Uterus (tissue), 4 donors: Measurements from ENCODE around the gene LIMCH1. TPM values are rescaled to one million over a fixed set of nuclear protein-coding genes. Genes with fewer than 3 reads are reported as not detected.

Source experiments
- DNase-seq, 2 donors: peaks; one replicate each; pipeline ENCODE4 v3.0.0-alpha.2; 2019 to 2020
- H3K27ac ChIP-seq, 2 donors: fragments of 200-600 bp; sonication (generic); 1 replicate in 1 of 2; 2 replicates in 1 of 2; pipeline ENCODE4 v1.5.1; 2016 to 2018
- H3K27me3 ChIP-seq, 2 donors: fragments of 200-600 bp; sonication (generic); one replicate each; pipeline ENCODE4 v1.5.1; 2018 to 2019; ENCODE audit warnings: control low read depth in 1 of 2
- H3K36me3 ChIP-seq, 2 donors: fragments of 200-600 bp; sonication (generic); one replicate each; pipeline ENCODE4 v1.5.1; 2019; ENCODE audit warnings: control low read depth in 1 of 2
- H3K4me1 ChIP-seq, 2 donors: fragments of 200-600 bp; sonication (generic); one replicate each; pipeline ENCODE4 v1.5.1; 2018 to 2019; ENCODE audit warnings: control low read depth in 1 of 2
- H3K4me3 ChIP-seq, 2 donors: fragments of 200-600 bp; sonication (generic); 1 replicate in 1 of 2; 2 replicates in 1 of 2; pipeline ENCODE4 v1.5.1; 2018 to 2019; ENCODE audit warnings: mild to moderate bottlenecking in 1 of 2
- H3K9me3 ChIP-seq, 2 donors: fragments of 200-600 bp; sonication (generic); one replicate each; pipeline ENCODE4 v1.5.1; 2019; ENCODE audit warnings: control low read depth in 1 of 2
- CTCF ChIP-seq, 4 experiments: fragments of 200-600 bp in 2 of 4; fragments of 450-650 bp in 2 of 4; sonication (generic) in 2 of 4; IDR thresholded peaks; one replicate each; pipeline ENCODE4 v1.5.1; 2016 to 2019; ENCODE audit warnings: antibody characterized with exemption in 4 of 4, mild to moderate bottlenecking in 2 of 4, moderate library complexity in 1 of 4
- POLR2A ChIP-seq, 2 donors: fragments of 450-650 bp; IDR thresholded peaks; one replicate each; pipeline ENCODE4 v1.6.1; 2016; ENCODE audit warnings: antibody characterized with exemption in 2 of 2, mild to moderate bottlenecking in 1 of 2, moderate library complexity in 1 of 2
- intact Hi-C: fragments of 100-400 bp; cut with DNase I; formaldehyde crosslinking; loops from one replicate; pipeline ENCODE4 v1.15.1; 2023; ENCODE audit warnings: low total_unique reads
- total RNA-seq, 4 donors: library from RNA; depleted of rRNA in 3 of 4; stranded (reverse); fragments of >200 nt in 3 of 4; gene quantifications; one replicate each; pipeline versions ENCODE4 v1.1.0 to v1.2.4, GENCODE V29; 2014 to 2023
- donor health status: DM: yes; HTN: yes; CAD: no.

Gene LIMCH1
- total RNA-seq, 4 donors from 2014 or later: 12.9 to 49.5 (median 28.2) TPM

DNA sequence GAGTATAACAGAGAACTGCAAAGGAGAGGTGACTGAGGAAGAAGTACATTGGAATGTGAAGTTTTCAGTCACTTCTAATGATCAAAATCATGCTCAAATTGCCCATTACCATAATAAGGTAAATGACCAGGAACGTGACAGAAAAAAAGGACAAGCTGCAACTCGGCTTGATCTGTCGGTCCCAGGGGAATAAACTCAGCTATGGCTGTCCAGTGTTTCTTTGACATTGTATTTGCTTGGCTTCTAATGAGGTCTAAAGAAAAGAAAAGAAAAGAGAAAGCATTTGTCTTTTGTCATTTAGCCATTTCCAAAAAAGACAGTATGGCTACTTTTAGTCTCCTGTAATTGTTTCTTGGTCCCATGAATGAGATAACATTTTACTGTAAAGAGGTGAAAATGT, 185.3 kb downstream of the LIMCH1 start:
- Histone ChIP-seq H3K27me3 (no peaks in the 10 kb centered on the region), H3K27ac (no peak overlapping the region), H3K4me1 (no peaks in the 10 kb centered on the region), H3K36me3 (no peaks in the 10 kb centered on the region), H3K4me3 (no peak overlapping the region), H3K9me3 (no peaks in the 10 kb centered on the region)
- TF ChIP-seq CTCF (IDR thresholded peaks at IDR 0.05) (no peak), POLR2A (IDR thresholded peaks at IDR 0.05) (no peak)
- no peak for DNase-seq
- intact Hi-C loops: no loop called here

DNA sequence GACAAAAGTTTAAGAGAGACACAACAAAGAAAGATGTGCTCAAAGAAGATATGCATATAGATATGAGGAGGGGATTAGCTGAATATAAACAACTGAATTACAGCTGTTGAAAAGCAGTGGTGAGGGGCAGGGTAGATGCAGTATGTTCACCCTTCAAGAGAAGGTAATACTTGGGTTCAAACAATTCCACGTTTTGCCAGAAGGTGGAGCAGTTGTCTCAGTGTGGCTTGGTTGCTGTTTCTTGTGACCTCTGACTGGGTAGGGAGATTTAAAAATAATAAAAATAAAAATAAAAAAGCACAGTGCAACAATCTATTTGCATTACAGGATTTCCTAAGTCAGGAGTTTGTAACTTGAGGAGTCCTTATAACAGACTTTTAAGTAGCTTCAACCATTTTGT, 187.3 kb downstream of the LIMCH1 start:
- H3K4me3 ChIP-seq: no peak overlapping the region
- no peak overlapping the region for H3K27ac ChIP-seq
- no peaks in the 10 kb centered on the region for H3K4me1 ChIP-seq
- no peak for DNase-seq
- intact Hi-C loops: loop anchor here (5.0 kb wide), 1 partner anchor 418 kb away; no protein-coding TSS in a partner anchor
- no peaks in the 10 kb centered on the region for H3K36me3 ChIP-seq
- TF ChIP-seq CTCF (IDR thresholded peaks at IDR 0.05) (no peak), POLR2A (IDR thresholded peaks at IDR 0.05) (no peak)
- no peaks in the 10 kb centered on the region for H3K9me3 ChIP-seq
- H3K27me3 ChIP-seq: no peaks in the 10 kb centered on the region

- Histone ChIP-seq H3K9me3 (no peaks in the 10 kb centered on the region), H3K4me1 (no peaks in the 10 kb centered on the region), H3K27ac (no peak overlapping the region), H3K27me3 (no peaks in the 10 kb centered on the region), H3K36me3 (no peaks in the 10 kb centered on the region), H3K4me3 (no peak overlapping the region)
- DNase-seq: no peak
- TF ChIP-seq CTCF (IDR thresholded peaks at IDR 0.05): no peak
- no peak for TF ChIP-seq POLR2A (IDR thresholded peaks at IDR 0.05)
- intact Hi-C loops: loop anchor here (5.0 kb wide), 1 partner anchor 421 kb away; no protein-coding TSS in a partner anchor
Observed at GRCh38 chr4:41727861-41728572, 190.1 kb downstream of the LIMCH1 start.

DNA sequence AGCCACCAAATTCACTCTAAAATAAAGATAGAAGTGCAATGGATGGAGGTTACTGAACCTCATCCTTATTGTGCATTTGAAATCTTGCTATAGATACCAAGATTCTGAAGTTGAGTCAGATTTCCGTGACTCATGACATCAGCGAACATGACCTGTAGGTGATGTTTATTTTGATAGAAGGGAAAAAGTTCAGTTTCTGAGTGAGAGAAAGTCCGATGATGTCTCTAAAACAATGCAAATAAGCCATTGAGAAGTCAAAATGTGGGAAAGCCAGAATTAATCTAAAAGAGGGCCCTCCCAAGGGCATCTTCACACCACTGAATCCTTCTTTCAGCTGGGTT, 190.6 kb downstream of the LIMCH1 start:
- no peak for TF ChIP-seq POLR2A (IDR thresholded peaks at IDR 0.05)
- no peak for TF ChIP-seq CTCF (IDR thresholded peaks at IDR 0.05)
- no peak for DNase-seq
- intact Hi-C loops: loop anchor here (5.0 kb wide), 1 partner anchor 421 kb away; no protein-coding TSS in a partner anchor
- no peak overlapping the region for H3K4me3 ChIP-seq
- no peaks in the 10 kb centered on the region for H3K36me3 ChIP-seq
- no peaks in the 10 kb centered on the region for H3K27me3 ChIP-seq
- no peaks in the 10 kb centered on the region for H3K4me1 ChIP-seq
- H3K27ac ChIP-seq: no peak overlapping the region
- no peaks in the 10 kb centered on the region for H3K9me3 ChIP-seq

GRCh38 chr4:41731569-41732126, 193.7 kb downstream of the LIMCH1 start:
- H3K27me3 ChIP-seq: no peaks in the 10 kb centered on the region
- no peak overlapping the region for H3K4me3 ChIP-seq
- H3K27ac ChIP-seq: no peak overlapping the region
- intact Hi-C loops: no loop called here
- TF ChIP-seq POLR2A (IDR thresholded peaks at IDR 0.05) (no peak), CTCF (IDR thresholded peaks at IDR 0.05) (no peak)
- no peaks in the 10 kb centered on the region for H3K36me3 ChIP-seq
- H3K9me3 ChIP-seq: no peaks in the 10 kb centered on the region
- no peaks in the 10 kb centered on the region for H3K4me1 ChIP-seq
- DNase-seq: no peak
